ENCODE measurements around the gene FOXL2. TPM values are rescaled to one million over a fixed set of nuclear protein-coding genes. Genes with fewer than 3 reads are reported as not detected.

The FOXL2 gene
- polyA plus RNA-seq, 1 experiment = 0.07 TPM

GRCh38 chr3:138964923-138965322 is 18.0 kb upstream of the FOXL2 start:
- TF ChIP-seq, protein P1, sequence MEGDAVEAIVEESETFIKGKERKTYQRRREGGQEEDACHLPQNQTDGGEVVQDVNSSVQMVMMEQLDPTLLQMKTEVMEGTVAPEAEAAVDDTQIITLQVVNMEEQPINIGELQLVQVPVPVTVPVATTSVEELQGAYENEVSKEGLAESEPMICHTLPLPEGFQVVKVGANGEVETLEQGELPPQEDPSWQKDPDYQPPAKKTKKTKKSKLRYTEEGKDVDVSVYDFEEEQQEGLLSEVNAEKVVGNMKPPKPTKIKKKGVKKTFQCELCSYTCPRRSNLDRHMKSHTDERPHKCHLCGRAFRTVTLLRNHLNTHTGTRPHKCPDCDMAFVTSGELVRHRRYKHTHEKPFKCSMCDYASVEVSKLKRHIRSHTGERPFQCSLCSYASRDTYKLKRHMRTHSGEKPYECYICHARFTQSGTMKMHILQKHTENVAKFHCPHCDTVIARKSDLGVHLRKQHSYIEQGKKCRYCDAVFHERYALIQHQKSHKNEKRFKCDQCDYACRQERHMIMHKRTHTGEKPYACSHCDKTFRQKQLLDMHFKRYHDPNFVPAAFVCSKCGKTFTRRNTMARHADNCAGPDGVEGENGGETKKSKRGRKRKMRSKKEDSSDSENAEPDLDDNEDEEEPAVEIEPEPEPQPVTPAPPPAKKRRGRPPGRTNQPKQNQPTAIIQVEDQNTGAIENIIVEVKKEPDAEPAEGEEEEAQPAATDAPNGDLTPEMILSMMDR (IDR thresholded peaks at IDR 0.05; ENCODE audit: low read depth, low read length) = no peak
- POLR2A ChIA-PET = no interaction called here

DNA sequence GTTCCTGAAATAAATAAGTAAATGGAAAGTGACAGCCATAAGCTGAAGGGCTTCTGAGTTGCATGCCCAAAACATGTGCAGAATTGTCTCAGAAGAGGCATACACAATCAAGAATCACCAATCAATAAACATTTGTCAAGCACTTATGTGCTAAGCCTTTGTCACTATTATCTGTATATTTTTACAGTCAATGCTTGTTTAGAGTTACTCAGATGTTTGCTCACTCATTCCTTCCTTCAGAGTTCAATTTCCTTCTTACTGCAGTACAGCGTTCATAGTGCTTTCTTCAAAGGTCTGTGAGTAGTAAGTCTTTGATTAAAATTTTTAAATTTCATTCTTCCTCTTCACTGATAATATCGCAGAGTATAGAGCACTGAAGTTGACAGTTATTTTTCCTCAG is 17.3 kb upstream of the FOXL2 start:
- TF ChIP-seq, protein P1 (IDR thresholded peaks at IDR 0.05; ENCODE audit: low read depth, low read length) = no peak
- no peak for DNase-seq (ENCODE audit: low read depth, low spot score)
- Histone ChIP-seq H3K27ac (ENCODE audit: low read depth, low read length) (no peak overlapping the region), H3K4me3 (ENCODE audit: low read depth, low read length) (no peak overlapping the region), H3K9me3 (ENCODE audit: control insufficient read depth, insufficient read depth, low read length) (peaks cover 3% of the 10 kb centered on the region; the same call in 1 of the 2 replicates), H3K27me3 (ENCODE audit: control insufficient read depth, insufficient read depth, low read length) (peaks cover 23% of the 10 kb centered on the region)
- CTCF ChIA-PET = no interaction called here
- POLR2A ChIA-PET = no interaction called here

More at GRCh38 chr3:138964923-138965322, 18.0 kb upstream of the FOXL2 start:
- peaks cover 3% of the 10 kb centered on the region; the same call in 1 of the 2 replicates for H3K9me3 ChIP-seq (ENCODE audit: control insufficient read depth, insufficient read depth, low read length)
- CTCF ChIA-PET = no interaction called here
- no peak overlapping the region for H3K4me3 ChIP-seq (ENCODE audit: low read depth, low read length)
- DNase-seq (ENCODE audit: low read depth, low spot score) = no peak
- H3K27me3 ChIP-seq (ENCODE audit: control insufficient read depth, insufficient read depth, low read length) = peaks cover 19% of the 10 kb centered on the region
- H3K27ac ChIP-seq (ENCODE audit: low read depth, low read length) = no peak overlapping the region

DNA sequence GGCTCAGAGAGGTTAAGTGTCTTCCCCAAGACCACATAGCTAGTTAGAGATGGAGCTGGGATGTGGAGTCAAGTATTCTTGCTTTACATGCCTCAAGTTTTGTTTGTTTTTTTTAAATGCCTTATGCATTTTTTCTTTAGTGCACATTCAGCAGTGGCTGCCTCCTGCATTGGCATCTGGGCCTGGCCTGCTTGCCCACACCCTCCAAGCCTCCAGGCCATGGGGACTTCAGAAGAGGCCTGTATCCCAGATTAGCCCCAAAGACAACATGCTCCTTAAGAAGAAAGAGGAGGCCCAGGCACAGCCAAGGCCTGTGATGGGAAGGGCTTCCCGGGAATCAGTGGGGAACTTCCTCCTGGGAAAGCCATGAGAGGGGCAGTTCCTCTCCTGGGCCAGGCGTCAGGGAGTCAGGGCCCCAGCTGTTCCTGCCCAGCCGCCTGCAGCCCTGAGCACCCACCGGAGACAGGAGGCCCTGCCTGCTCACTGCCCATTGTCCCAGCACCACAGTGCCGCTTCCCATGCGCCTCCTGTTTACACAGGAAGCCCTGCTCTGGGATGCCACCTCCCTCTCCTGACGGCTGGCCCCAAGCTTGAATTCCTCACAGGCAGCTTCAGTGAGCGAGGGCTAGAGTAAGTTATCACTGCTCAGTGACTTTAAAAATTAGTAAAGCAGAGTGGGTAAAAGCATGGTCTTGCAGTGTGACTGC is 16.1 kb upstream of the FOXL2 start:
- TF ChIP-seq, protein P1 (IDR thresholded peaks at IDR 0.05; ENCODE audit: low read depth, low read length) = no peak
- Histone ChIP-seq H3K4me3 (ENCODE audit: low read depth, low read length) (no peak overlapping the region), H3K27me3 (ENCODE audit: control insufficient read depth, insufficient read depth, low read length) (peaks cover 33% of the 10 kb centered on the region), H3K9me3 (ENCODE audit: control insufficient read depth, insufficient read depth, low read length) (peaks cover 3% of the 10 kb centered on the region; the same call in 1 of the 2 replicates), H3K27ac (ENCODE audit: low read depth, low read length) (no peak overlapping the region)
- ChIA-PET CTCF (no interaction called here), POLR2A (no interaction called here)
- no peak for DNase-seq (ENCODE audit: low read depth, low spot score)

GRCh38 chr3:138960417-138960852 is 13.5 kb upstream of the FOXL2 start:
- TF ChIP-seq, protein P1 (IDR thresholded peaks at IDR 0.05; ENCODE audit: low read depth, low read length) = no peak
- H3K27ac ChIP-seq (ENCODE audit: low read depth, low read length) = no peak overlapping the region
- H3K27me3 ChIP-seq (ENCODE audit: control insufficient read depth, insufficient read depth, low read length) = peaks cover 33% of the 10 kb centered on the region
- ChIA-PET POLR2A (no interaction called here), CTCF (no interaction called here)
- H3K9me3 ChIP-seq (ENCODE audit: control insufficient read depth, insufficient read depth, low read length) = peaks cover 3% of the 10 kb centered on the region; the same call in 1 of the 2 replicates
- no peak for DNase-seq (ENCODE audit: low read depth, low spot score)
- no peak overlapping the region for H3K4me3 ChIP-seq (ENCODE audit: low read depth, low read length)

- Histone ChIP-seq H3K27ac (ENCODE audit: low read depth, low read length) (no peak overlapping the region), H3K4me3 (ENCODE audit: low read depth, low read length) (no peak overlapping the region), H3K27me3 (ENCODE audit: control insufficient read depth, insufficient read depth, low read length) (peaks cover 76% of the 10 kb centered on the region), H3K9me3 (ENCODE audit: control insufficient read depth, insufficient read depth, low read length) (no peaks in the 10 kb centered on the region; the same call in 1 of the 2 replicates)
- POLR2A ChIA-PET = no interaction called here
- DNase-seq (ENCODE audit: low read depth, low spot score) = no peak
- CTCF ChIA-PET = interaction anchor here (0.6 to 2.3 kb wide), 5 partner anchors 9 to 339 kb away, joined by 3 to 9 read pairs (median 6); no protein-coding TSS in a partner anchor
- TF ChIP-seq, protein P1 (IDR thresholded peaks at IDR 0.05; ENCODE audit: low read depth, low read length) = no peak
These were observed 3.8 kb upstream of the FOXL2 start for GRCh38 chr3:138950701-138951100.
